SK-N-MC (cell line): ENCODE data around the gene MYO5A.

ENCODE experiments used
- EZH2 ChIP-seq: fragments of 200-600 bp; sonication (generic); IDR thresholded peaks from one replicate; pipeline ENCODE4 v1.6.1; 2017; ENCODE audit warnings: antibody characterized with exemption
- FOXP2 ChIP-seq: optimal IDR thresholded peaks from 2 replicates; pipeline ENCODE3; 2011; ENCODE audit warnings: mild to moderate bottlenecking, moderate library complexity; ENCODE audit not compliant: insufficient read depth; ENCODE audit errors: extremely low read length, control extremely low read depth
- POLR2AphosphoS5 ChIP-seq: IDR thresholded peaks from 2 replicates; pipeline ENCODE4 v1.6.1; 2012; ENCODE audit warnings: mild to moderate bottlenecking, low read depth, low read length, borderline replicate concordance

- TF ChIP-seq POLR2AphosphoS5 (no peak), EZH2 (no peak), FOXP2 (no peak)
These were observed 146.0 kb downstream of the MYO5A start for GRCh38 chr15:52382647-52383046.
